ENCODE data around the gene SLC16A11.

SLC16A11 gene

DNA sequence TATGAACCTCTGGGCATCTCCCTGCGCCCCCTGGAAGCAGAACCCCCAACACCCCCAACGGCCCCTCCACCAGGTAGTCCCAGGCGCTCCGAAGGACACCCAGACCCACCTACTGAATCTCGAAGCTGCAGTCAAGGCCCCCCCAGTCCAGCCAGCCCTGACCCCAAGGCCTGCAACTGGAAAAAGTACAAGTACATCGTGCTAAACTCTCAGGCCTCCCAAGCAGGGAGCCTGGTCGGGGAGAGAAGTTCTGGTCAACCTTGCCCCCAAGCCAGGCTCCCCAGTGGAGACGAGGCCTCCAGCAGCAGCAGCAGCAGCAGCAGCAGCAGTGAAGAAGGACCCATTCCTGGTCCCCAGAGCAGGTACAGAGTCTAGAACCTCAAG is 19.5 kb downstream of the SLC16A11 start:
- DNase-seq: no peak

- peak; percentile 91 for DNase-seq
Measured at GRCh38 chr17:7023576-7024401, 20.1 kb downstream of the SLC16A11 start.

DNA sequence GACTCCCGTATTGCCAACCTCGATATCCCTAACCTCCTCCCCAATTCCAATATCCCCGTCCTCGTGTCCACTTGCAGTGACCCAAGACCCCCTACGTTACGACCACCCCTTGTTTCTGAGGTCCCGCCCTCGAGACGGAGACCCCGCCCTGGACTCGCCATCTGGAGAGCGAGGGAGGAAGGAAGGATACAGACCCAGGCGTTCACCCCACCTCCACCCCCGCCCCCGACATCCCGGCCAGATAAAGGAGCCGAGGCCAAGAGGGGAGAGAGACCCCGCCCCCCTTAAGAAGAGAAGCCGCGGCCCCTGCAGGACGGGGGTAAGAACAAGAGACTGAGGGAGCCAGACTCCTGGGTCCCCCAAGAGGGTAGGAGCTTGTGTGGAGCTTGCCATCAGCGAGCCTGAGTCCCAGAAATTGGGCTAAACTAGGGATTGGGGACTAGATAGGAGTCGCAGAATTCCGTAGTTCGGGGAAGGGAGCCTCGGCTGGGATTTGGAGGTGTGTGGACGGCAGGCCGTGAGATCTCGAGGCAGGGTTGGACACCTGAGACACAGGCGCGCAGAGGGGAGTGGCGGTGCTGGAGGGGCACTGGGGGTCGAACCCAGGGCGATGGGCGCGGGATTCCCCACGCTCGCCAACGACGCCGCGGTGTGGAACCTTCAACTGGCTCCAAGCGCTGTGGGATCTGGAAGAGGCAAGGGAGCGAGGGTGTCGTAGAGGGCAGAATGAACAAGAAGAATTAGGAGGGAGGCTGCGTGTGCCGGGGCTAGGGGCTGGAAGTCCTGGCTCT is 20.9 kb downstream of the SLC16A11 start, which contains the start of gene BCL6B:
Gene BCL6B (plus strand): TSS at position 270 of the 791 bp plus-strand sequence. CDS start 622 bp downstream, outside the sequence.
- DNase-seq: no peak

DNA sequence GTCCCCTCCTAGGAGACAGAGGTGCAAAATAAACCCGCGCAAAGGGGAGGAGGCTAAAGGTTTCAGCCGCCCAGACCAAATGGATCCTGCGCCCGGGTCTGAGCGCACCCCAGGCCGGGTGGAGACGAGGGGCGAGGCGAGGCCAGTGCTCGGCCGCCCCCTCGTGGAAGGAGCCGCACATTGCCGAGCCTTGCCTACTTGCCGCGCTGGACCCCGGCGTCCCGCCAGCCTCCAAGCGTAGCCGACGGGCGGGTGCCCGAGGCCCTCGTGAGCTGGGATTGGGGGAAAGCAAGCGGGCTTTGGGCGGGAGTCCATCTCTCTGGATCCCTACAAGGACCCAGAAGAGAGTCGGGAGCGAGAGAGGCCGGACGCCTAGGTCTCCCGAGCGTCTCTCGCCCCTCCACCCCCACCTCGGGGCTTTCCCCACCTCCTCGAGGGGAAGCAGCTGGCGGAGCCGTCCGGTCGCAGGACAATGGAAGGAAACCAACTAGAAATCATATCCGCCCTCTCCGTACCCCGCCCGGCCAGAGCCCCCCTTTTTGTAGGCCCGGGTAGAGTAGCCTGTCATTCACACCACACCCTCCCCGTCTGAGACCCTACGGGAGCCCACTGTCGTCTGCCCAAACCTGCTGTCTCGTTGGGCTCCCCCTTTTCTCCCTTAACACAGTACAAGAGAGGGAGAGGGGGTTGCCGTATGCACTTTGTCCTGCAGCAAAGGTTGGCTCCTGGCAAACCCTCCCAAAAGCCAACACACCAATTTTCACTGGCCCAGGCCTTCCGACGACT is 21.7 kb downstream of the SLC16A11 start:
- peak; percentile 70 for DNase-seq

DNA sequence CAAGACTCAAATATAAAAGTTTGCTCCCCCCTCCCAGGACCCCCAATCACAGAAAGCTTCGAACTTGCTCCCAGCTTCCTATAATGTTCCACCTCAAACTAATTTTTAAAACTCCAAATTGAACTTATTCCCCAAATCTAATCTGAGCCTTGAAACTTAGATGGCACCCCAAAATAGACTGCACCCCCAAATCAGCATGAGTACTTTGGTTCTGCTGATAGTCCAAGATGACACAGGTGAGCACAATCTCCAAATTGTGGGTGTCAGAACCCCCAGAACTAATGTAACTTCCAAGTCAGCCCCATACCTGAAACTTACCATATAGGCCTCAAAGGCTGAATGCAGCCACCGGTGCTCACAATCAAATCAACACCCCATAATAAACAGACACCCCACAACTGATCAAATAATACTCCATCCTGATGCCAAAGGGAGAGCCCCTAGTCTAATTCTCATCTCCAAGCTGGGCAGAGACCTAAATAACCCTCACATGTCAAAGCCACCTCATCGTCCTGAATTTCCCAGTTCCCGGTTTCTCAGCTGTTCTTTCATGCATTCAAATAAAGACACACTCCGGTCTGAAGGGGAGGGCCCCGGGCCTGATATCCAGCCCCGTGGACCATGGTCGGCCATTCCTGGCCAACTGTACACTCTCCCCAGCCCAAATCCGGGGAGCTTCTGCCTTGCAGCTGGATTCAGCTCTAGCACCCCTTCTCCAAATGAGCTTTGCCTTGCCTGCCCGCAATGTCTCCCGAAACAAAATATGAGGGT is 22.8 kb downstream of the SLC16A11 start:
- DNase-seq: no peak

- no peak for DNase-seq
Measured at GRCh38 chr17:7019839-7020519, 23.9 kb downstream of the SLC16A11 start.

- DNase-seq: no peak
Measured at GRCh38 chr17:7019367-7019766, 24.5 kb downstream of the SLC16A11 start.

DNA sequence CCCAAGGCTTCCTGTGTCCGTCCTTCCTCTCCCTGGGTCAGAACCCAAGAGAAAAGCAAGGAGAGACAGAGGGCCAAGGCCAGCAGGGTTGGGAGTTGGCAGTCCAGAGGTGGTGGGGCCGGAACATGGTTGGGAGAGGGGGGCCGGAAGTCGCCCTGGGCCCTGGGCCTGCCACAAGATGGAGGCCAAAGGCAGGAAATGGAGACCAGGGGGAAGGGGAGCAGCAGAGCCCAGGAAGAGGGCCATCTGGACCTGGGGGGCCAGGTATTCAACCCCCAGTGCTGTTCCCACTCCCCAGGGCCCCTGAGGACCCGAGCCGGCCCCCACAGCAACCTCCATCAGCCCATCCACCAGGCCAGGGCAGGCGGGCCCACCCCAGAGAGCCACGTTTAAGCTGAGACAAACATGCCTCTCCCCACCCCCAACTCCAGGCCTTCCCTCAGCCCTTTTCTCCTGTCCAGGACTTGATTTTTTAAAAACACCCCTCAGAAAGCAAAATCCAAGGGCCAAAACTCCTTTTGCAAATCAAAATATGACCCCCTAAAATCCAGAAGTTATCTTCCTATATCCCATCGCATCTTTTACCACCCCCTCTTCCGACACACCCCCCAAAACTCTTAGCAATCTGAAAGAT is 25.4 kb downstream of the SLC16A11 start:
- no peak for DNase-seq

GRCh38 chr17:7017827-7018200 is 26.1 kb downstream of the SLC16A11 start:
- no peak for DNase-seq

- no peak for DNase-seq
Measured at GRCh38 chr17:7016886-7017826, 26.7 kb downstream of the SLC16A11 start.

- DNase-seq: no peak
Measured at GRCh38 chr17:7016418-7016817, 27.5 kb downstream of the SLC16A11 start.

DNA sequence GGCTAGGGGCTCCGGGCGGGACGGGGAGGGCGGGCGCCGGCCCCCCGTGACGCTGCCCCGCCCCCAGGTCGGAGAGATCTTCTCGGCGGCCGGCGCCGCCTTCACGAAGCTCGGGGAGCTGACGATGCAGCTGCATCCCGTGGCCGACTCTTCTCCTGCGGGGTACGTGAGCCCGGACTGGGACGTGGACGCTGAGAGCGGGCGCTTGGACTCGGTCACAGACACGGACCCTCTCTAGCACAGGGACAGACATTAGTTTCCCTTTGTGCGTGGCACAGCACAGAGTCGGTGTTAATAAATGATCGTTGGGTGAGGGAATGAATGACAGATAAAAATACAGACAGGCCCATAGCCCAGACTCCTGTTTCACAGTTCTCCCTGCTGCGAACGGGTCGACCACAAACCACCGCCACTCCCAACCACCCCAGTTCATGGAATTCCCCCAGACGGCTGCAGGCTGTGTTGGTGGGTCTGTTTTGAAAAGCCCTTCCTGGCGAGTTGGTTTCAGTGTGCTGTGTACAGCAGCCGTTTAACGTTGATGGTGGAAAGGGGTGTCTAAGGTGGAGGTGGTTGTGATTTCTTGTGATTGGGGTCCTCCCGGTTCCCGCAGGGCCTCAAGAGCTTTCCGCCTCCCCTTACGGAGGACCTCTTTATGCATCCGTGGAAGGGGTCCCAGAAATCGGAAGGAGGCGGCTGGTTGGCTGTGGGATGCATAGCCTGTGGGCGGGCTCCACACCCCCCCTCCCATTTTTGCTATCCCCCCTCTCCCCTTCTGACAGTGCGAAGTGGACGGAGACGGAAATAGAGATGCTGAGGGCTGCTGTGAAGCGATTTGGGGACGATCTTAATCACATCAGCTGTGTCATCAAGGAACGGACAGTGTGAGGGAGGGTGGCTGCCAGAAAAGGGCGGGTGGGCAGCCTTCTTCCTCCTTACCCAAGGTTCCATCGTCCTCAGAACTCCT is 28.6 kb downstream of the SLC16A11 start:
- peak; percentile 62 for DNase-seq

DNA sequence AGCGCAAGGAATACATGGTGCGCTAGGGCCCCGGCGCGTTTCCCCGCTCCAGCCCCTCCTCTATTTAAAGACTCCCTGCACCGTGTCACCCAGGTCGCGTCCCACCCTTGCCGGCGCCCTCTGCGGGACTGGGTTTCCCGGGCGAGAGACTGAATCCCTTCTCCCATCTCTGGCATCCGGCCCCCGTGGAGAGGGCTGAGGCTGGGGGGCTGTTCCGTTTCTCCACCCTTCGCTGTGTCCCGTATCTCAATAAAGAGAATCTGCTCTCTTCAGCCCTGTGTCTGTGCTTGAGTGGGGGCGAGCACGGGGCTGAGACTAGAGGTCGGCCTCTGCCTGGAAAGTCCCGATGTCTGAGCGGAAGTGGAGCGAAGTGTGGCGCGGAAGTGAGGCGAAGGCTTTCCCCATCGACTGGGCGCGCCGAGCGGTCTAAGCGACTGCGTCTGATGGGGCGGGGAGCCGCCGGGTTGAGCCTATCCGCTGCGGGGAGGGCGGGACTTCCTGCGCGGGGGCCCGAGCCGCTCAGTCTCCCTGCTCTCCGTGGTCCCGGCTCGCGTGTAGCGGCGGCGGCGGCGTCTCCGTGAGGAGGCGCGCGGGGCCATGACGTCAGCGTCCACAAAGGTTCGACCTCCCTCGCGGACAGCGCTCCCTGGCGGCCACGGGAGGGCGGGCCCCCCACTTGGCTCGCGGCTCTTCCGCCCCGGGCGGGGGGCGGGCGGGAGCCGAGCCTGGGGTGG is 29.5 kb downstream of the SLC16A11 start:
- DNase-seq: peak; percentile 93

- DNase-seq: no peak
Measured at GRCh38 chr17:7011942-7012254, 32.0 kb downstream of the SLC16A11 start.

GRCh38 chr17:7011415-7011814 is 32.5 kb downstream of the SLC16A11 start:
- no peak for DNase-seq

DNA sequence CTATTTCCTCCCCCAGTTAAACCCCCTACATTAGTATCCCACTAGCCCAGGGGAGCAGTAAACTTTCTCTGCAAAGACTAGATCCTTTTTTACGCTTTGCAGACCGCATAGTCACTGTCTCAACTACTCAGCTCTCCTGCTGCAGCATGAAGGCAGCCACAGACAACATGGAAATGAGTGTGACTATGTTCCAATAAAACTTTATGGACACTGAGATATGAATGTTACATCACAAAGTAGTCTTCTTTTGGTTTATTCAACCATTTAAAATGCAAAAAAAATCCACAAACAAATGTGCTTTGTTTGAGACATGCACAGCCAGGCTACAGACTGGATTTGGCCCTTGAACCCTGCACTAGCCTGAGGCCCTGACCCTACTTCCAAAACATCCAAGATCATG is 33.4 kb downstream of the SLC16A11 start:
- DNase-seq: no peak

DNA sequence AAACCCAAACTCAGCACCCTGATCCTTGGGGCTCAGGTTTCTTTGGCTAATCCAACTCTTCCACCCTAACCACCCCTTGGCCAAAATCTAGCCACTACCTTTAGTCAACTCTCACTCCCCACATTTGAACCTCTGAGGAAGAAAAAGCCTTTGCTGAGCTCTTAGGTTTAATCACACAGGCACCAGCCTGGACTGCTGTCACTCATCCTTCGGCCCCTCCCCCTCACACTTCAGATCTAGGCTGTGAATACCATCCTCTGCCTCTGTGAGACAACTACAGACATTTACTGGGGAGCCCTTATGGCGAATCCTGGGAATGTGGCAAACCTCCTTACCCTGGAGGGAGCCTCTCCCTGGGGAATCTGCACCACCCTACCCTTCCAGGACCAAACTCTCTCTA is 36.7 kb downstream of the SLC16A11 start:
- DNase-seq: no peak

GRCh38 chr17:7005716-7006115 is 38.2 kb downstream of the SLC16A11 start:
- DNase-seq: no peak

Data from activated T-cell treated with anti-CD3 and anti-CD28 coated beads for 4 hours (primary cell).